Psoas muscle (tissue), 8 donors: ENCODE data around the gene VAT1L. TPM values are rescaled to one million over a fixed set of nuclear protein-coding genes. Genes with fewer than 3 reads are reported as not detected.

Experiments used
- ATAC-seq, 4 donors: fragments of 200-7000 bp; cut with Tn5 transposase; one replicate each; pipeline ENCODE4 v1.9.1; 2020; ENCODE audit warnings: moderate library complexity in 3 of 4, mild to moderate bottlenecking in 2 of 4
- DNase-seq, 2 donors: peaks; one replicate each; pipeline ENCODE4 v3.0.0-alpha.2; 2020
- H3K27ac ChIP-seq: fragments of 200-600 bp; one replicate; pipeline ENCODE4 v1.8.0; 2022
- H3K27me3 ChIP-seq, 3 donors: fragments of 200-600 bp in 1 of 3; one replicate each; pipeline versions ENCODE4 v1.6.1 to v1.8.0; 2013 to 2022; ENCODE audit warnings: low read length in 2 of 3, mild to moderate bottlenecking in 2 of 3, moderate library complexity in 1 of 3; ENCODE audit not compliant: insufficient read depth in 3 of 3
- H3K36me3 ChIP-seq, 2 donors: fragments of 200-600 bp in 1 of 2; one replicate each; pipeline versions ENCODE4 v1.6.1 to v1.8.0; 2013 to 2022; ENCODE audit warnings: low read depth in 1 of 2, mild to moderate bottlenecking in 1 of 2, moderate library complexity in 1 of 2; ENCODE audit not compliant: insufficient read depth in 1 of 2
- H3K4me1 ChIP-seq: fragments of 200-600 bp; one replicate; pipeline ENCODE4 v1.8.0; 2022
- H3K4me3 ChIP-seq: fragments of 200-600 bp; one replicate; pipeline ENCODE4 v1.8.0; 2022; ENCODE audit warnings: mild to moderate bottlenecking
- H3K9me3 ChIP-seq: fragments of 200-600 bp; one replicate; pipeline ENCODE4 v1.8.0; 2022
- WGBS, 3 donors: extraction: QIAGEN DNeasy Blood & Tissue Kit; methylation state at CpG; one replicate each; pipeline versions ENCODE4 v1.1.6 to v1.1.7; 2013; 5-methylcytosine and 5-hydroxymethylcytosine counted together
- intact Hi-C, 2 donors: fragments of 100-400 bp; cut with DNase I; formaldehyde crosslinking; loops; one replicate each; pipeline versions ENCODE4 v1.11.0 to v1.14.2; 2022
- polyA plus RNA-seq, 3 donors: library from polyadenylated mRNA; stranded (reverse); fragments of 200-250 nt; gene quantifications; one replicate each; pipeline ENCODE4 v1.2.3, GENCODE V29; 2013
- total RNA-seq, 4 donors: library from RNA; stranded (reverse); fragmentation: NEBNext Ultra II Directional in 2 of 4; extraction: Animal tissue kit (Norgen Biotek cat#: 25700) in 2 of 4; gene quantifications; one replicate each; pipeline versions ENCODE4 v1.2.1 to v1.2.4, GENCODE V29; 2021 to 2023
- TF ChIP-seq, protein P1 (sequence below): fragments of 200-600 bp; IDR thresholded peaks from one replicate; pipeline ENCODE4 v1.8.0; 2022; ENCODE audit warnings: antibody characterized with exemption
- donor health status: healthy with polysubstance abuse.
- donor health status: DM: no; HTN: no; CAD: no; lungs with moderate emphysema.
- donor health status: Bipolar disorder and iron deficiency.
- donor health status: healthy.
- donor health status: DM: yes; HTN: yes; CAD: no.
- donor health status: DM: no; HTN: no; CAD: no.
- donor health status: DM: no; HTN: no; CAD: no.
- donor health status: DM: yes; HTN: yes; CAD: no.

The VAT1L gene
- total and polyA plus RNA-seq, 7 donors, result 0.03 to 0.20 (median 0.09) TPM; not detected in 3

DNA sequence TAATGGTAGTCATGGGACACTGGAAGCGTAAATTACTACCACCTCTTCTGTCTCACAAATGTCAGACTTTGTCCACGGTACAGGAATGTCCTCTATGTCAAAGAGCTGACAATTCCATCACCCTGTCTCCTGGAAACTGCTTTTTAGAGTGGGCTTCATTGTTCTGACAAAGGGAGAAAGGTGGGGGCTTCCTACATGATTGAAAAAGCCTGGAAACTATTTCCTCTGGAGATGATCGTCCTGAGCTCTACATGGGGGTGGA is 53.1 kb downstream of the VAT1L start:
- Histone ChIP-seq H3K36me3 (no peaks in the 10 kb centered on the region), H3K9me3 (no peaks in the 10 kb centered on the region), H3K4me3 (no peak overlapping the region), H3K4me1 (no peaks in the 10 kb centered on the region), H3K27ac (no peak overlapping the region), H3K27me3 (no peaks in the 10 kb centered on the region)
- intact Hi-C loops, result no loop called here
- 61 to 64% (median 63%) methylated on average over 3 of the region's 3 CpGs for WGBS, 3 donors
- DNase-seq (no peak), ATAC-seq (no peak)
- TF ChIP-seq, protein P1, sequence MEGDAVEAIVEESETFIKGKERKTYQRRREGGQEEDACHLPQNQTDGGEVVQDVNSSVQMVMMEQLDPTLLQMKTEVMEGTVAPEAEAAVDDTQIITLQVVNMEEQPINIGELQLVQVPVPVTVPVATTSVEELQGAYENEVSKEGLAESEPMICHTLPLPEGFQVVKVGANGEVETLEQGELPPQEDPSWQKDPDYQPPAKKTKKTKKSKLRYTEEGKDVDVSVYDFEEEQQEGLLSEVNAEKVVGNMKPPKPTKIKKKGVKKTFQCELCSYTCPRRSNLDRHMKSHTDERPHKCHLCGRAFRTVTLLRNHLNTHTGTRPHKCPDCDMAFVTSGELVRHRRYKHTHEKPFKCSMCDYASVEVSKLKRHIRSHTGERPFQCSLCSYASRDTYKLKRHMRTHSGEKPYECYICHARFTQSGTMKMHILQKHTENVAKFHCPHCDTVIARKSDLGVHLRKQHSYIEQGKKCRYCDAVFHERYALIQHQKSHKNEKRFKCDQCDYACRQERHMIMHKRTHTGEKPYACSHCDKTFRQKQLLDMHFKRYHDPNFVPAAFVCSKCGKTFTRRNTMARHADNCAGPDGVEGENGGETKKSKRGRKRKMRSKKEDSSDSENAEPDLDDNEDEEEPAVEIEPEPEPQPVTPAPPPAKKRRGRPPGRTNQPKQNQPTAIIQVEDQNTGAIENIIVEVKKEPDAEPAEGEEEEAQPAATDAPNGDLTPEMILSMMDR, result no peak

DNA sequence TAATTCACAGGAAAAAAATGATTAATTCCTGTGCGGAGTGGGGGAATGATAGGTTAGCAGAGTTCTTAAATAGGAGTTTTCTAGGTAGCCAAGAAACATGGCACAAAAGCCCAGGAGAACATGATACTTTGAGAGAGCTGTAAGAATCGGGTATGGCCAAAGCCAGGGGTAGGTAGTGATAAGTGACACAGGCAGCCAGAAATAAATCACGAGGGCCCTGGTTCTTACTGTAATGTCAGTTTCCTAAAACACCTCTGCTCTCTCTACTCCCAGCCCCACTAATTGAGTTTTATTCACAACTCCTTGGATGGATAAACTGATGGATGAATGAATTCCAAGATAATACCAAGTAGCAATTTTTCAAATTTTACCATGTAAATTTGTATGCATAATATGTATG is 54.1 kb downstream of the VAT1L start:
- no peak overlapping the region for H3K4me3 ChIP-seq

DNA sequence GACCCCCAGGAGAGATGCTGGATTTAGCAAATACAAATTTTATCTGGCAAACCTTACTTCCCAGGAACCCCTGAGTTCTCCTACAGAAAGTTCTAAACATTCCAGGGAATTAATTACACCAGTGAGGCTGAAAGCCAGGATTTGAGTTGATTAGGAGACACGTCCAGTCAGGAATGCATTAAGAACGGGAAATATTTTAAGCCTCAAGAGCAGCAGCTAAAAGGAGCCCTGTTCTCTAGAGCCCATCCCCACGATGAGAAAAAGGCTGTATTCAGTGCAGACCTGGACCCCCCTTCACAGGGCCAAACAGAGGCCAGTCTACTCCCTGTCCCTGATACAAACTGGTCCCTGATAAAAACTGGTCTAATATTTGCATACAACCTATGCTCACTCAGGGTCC is 55.0 kb downstream of the VAT1L start:
- intact Hi-C loops, result no loop called here
- DNase-seq, result no peak
- WGBS, 3 donors, result 23 to 25% (median 24%) methylated on average over 3 of the region's 3 CpGs
- H3K9me3 ChIP-seq, result no peaks in the 10 kb centered on the region
- H3K27ac ChIP-seq, result no peak overlapping the region
- no peaks in the 10 kb centered on the region for H3K27me3 ChIP-seq
- H3K4me3 ChIP-seq, result no peak overlapping the region
- H3K36me3 ChIP-seq, result no peaks in the 10 kb centered on the region
- no peaks in the 10 kb centered on the region for H3K4me1 ChIP-seq
- no peak for ATAC-seq
- TF ChIP-seq, protein P1, result no peak

More for the DNA sequence above, 54.1 kb downstream of the VAT1L start:
- TF ChIP-seq, protein P1, result no peak
- DNase-seq (no peak), ATAC-seq (no peak)
- H3K27me3 ChIP-seq, result no peaks in the 10 kb centered on the region
- H3K4me1 ChIP-seq, result no peaks in the 10 kb centered on the region
- no peaks in the 10 kb centered on the region for H3K9me3 ChIP-seq
- intact Hi-C loops, result no loop called here
- H3K27ac ChIP-seq, result no peak overlapping the region
- WGBS, 3 donors, result 68 to 81% (median 75%) methylated on average over 3 of the region's 3 CpGs
- no peaks in the 10 kb centered on the region for H3K36me3 ChIP-seq

DNA sequence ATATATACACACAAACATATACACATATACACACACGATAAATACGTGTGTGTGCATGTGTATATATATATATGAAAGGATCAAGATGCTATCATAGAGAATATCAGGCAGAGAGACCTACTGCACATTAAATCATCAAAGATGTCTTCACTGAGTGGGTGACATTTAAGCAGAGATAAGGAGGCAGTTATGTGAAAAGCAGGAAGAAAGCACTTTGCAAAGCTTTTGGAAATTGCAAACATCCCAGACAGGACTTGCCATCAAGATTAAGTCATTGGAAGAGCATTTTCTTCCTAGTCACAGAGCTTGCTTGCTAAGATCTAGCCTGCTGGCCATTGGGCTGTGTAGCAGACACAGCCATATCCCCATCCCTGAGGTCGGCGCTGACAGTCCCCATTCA is 56.4 kb downstream of the VAT1L start:
- 81 to 84% (median 83%) methylated on average over 4 of the region's 4 CpGs for WGBS, 3 donors
- no peak overlapping the region for H3K4me3 ChIP-seq
- H3K9me3 ChIP-seq, result no peaks in the 10 kb centered on the region
- no peaks in the 10 kb centered on the region for H3K36me3 ChIP-seq
- DNase-seq (no peak), ATAC-seq (no peak)
- intact Hi-C loops, result no loop called here
- H3K27me3 ChIP-seq, result no peaks in the 10 kb centered on the region
- no peaks in the 10 kb centered on the region for H3K4me1 ChIP-seq
- TF ChIP-seq, protein P1, result no peak
- H3K27ac ChIP-seq, result no peak overlapping the region

DNA sequence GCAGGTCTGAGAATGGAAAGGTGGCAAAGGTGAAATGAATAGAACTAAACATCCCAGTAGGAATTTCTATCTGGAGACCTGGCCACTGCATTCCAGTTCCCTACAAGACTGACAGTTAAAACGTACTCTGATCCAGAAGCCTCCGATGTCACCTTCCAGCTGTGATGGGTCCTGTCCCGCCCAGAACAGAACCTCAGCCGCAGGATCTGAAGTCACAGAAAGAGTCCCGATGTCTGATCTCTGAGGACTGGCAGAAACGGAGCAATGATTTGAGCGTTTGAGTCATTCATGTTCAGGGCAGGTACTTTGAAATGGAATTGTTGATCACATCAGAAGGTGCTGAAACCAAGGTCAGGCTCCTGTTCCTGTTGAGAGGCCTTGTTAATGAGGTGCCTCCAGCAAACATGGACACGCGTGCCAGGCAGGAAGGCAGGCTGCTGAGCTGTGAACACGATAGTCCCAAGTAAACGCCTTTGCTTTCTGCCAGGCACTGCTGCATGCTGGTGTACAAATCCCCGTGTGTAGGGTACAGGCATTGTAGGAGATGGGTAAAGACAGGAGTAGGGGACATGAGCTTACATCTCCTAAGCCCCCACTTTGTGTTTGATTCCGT is 61.4 kb downstream of the VAT1L start:
- no peak for DNase-seq
- TF ChIP-seq, protein P1, result no peak
- ATAC-seq, result no peak
- Histone ChIP-seq H3K36me3 (no peaks in the 10 kb centered on the region), H3K9me3 (no peaks in the 10 kb centered on the region), H3K27ac (no peak overlapping the region), H3K4me3 (no peak overlapping the region), H3K27me3 (no peaks in the 10 kb centered on the region), H3K4me1 (no peaks in the 10 kb centered on the region)
- WGBS, 3 donors, result 72 to 76% (median 74%) methylated on average over 13 of the region's 13 CpGs
- intact Hi-C loops, result no loop called here
